Measurements from ENCODE around the gene FMR1NB.

FMR1NB gene

GRCh38 chrX:147981038-147981752, at the start of gene FMR1NB:
FMR1NB (plus strand) TSS chrX:147981337; CDS start chrX:147981403, 66 bp downstream.
- no peak for DNase-seq (ENCODE audit: low spot score)

GRCh38 chrX:147933815-147934214, 47.3 kb upstream of the FMR1NB start:
- no peak for DNase-seq (ENCODE audit: low spot score)

GRCh38 chrX:147935156-147935758, 45.9 kb upstream of the FMR1NB start:
- no peak for DNase-seq (ENCODE audit: low spot score)

GRCh38 chrX:147945286-147945685, 35.9 kb upstream of the FMR1NB start:
- no peak for DNase-seq (ENCODE audit: low spot score)

- no peak for DNase-seq (ENCODE audit: low spot score)
Measured at GRCh38 chrX:147948531-147948930, 32.6 kb upstream of the FMR1NB start.

- DNase-seq (ENCODE audit: low spot score) = no peak
Measured at GRCh38 chrX:147950352-147950751, 30.8 kb upstream of the FMR1NB start.

- no peak for DNase-seq (ENCODE audit: low spot score)
Measured at GRCh38 chrX:147953976-147954375, 27.2 kb upstream of the FMR1NB start.

- DNase-seq (ENCODE audit: low spot score) = no peak
Measured at GRCh38 chrX:147957291-147957690, 23.8 kb upstream of the FMR1NB start.

GRCh38 chrX:147958291-147958690, 22.8 kb upstream of the FMR1NB start:
- no peak for DNase-seq (ENCODE audit: low spot score)

- no peak for DNase-seq (ENCODE audit: low spot score)
Measured at GRCh38 chrX:147960722-147961121, 20.4 kb upstream of the FMR1NB start.

- DNase-seq (ENCODE audit: low spot score) = no peak
Measured at GRCh38 chrX:147962476-147962875, 18.7 kb upstream of the FMR1NB start.

- DNase-seq (ENCODE audit: low spot score) = no peak
Measured at GRCh38 chrX:147978931-147979330, 2.2 kb upstream of the FMR1NB start.

GRCh38 chrX:148020329-148020728, 39.2 kb downstream of the FMR1NB start:
- no peak for DNase-seq (ENCODE audit: low spot score)

- DNase-seq (ENCODE audit: low spot score) = no peak
Measured at GRCh38 chrX:148024425-148025148, 43.5 kb downstream of the FMR1NB start.

GRCh38 chrX:148035380-148035779, 54.2 kb downstream of the FMR1NB start:
- DNase-seq (ENCODE audit: low spot score) = no peak

- no peak for DNase-seq (ENCODE audit: low spot score)
Measured at GRCh38 chrX:148037020-148037419, 55.9 kb downstream of the FMR1NB start.

- DNase-seq (ENCODE audit: low spot score) = no peak
Measured at GRCh38 chrX:148043271-148043855, 62.2 kb downstream of the FMR1NB start.

GRCh38 chrX:148047200-148047599, 66.1 kb downstream of the FMR1NB start:
- no peak for DNase-seq (ENCODE audit: low spot score)

GRCh38 chrX:148049441-148049840, 68.3 kb downstream of the FMR1NB start:
- DNase-seq (ENCODE audit: low spot score) = peak; percentile 24

- DNase-seq (ENCODE audit: low spot score) = no peak
Measured at GRCh38 chrX:148051973-148052372, 70.8 kb downstream of the FMR1NB start.

- DNase-seq (ENCODE audit: low spot score) = no peak
Measured at GRCh38 chrX:148067285-148067684, 86.1 kb downstream of the FMR1NB start.

GRCh38 chrX:148069759-148070503, 88.8 kb downstream of the FMR1NB start:
- DNase-seq (ENCODE audit: low spot score) = no peak

Measured in CD4-positive, alpha-beta T cell treated with Interleukin-15 for 4 hours (primary cell).